SK-N-SH (cell line): ENCODE measurements around the gene HS3ST3A1. TPM values are rescaled to one million over a fixed set of nuclear protein-coding genes. Genes with fewer than 3 reads are reported as not detected.
A peak's percentile ranks its signal among the peaks of the same experiment; 100 is the strongest.

Experiments
- CTCF ChIA-PET: fragments of 300-600, 350-600 bp; formaldehyde crosslinking; extraction: SDS; loops from one replicate; lab custom pipeline; 2021; lab: Yijun Ruan, JAX
- POLR2A ChIA-PET: fragments of 350-600 bp; sonication (Branson Sonifier 250); formaldehyde crosslinking; extraction: SDS; loops from one replicate; lab custom pipeline; 2020; ENCODE audit warnings: antibody characterized with exemption, inconsistent platforms; lab: Yijun Ruan, JAX
- DNase-seq: peaks from one replicate; pipeline ENCODE4 v3.0.0; 2012
- H2AFZ ChIP-seq: fragments of 200-600 bp; sonication (generic); 2 replicates; pipeline ENCODE4 v1.8.1; 2016; ENCODE audit warnings: antibody characterized with exemption, mild to moderate bottlenecking, low read depth
- H3F3A ChIP-seq: fragments of 200-600 bp; sonication (generic); replicated peaks from 2 replicates; pipeline ENCODE3; 2016; ENCODE audit warnings: antibody characterized with exemption, mild to moderate bottlenecking; ENCODE audit not compliant: insufficient read depth
- H3K27ac ChIP-seq, 2 experiments: fragments of 200-500 bp in 1 of 2; fragments of 200-600 bp in 1 of 2; sonication (Bioruptor generic) in 1 of 2; sonication (generic), shearing (Covaris generic) in 1 of 2; 2 replicates each; pipeline versions ENCODE4 v1.5.1 to v1.6.1; 2014 to 2016; ENCODE audit warnings: low read depth in 2 of 2, inconsistent platforms in 1 of 2, low read length in 1 of 2, mild to moderate bottlenecking in 1 of 2, mixed read lengths in 1 of 2
- H3K27me3 ChIP-seq: fragments of 200-600 bp; sonication (generic), shearing (Covaris generic); 2 replicates; pipeline ENCODE4 v1.6.1; 2016; ENCODE audit warnings: mixed run types; ENCODE audit not compliant: insufficient read depth
- H3K36me3 ChIP-seq, 2 experiments: fragments of 200-500 bp in 1 of 2; fragments of 200-600 bp in 1 of 2; sonication (Bioruptor generic) in 1 of 2; sonication (generic) in 1 of 2; replicated peaks in 1 of 2; 2 replicates each; pipeline versions ENCODE3 to v1.5.1; 2014 to 2016; ENCODE audit warnings: low read length in 1 of 2, mild to moderate bottlenecking in 1 of 2; ENCODE audit not compliant: insufficient read depth in 2 of 2, control insufficient read depth in 1 of 2
- H3K4me1 ChIP-seq, 2 experiments: fragments of 200-500 bp in 1 of 2; fragments of 200-600 bp in 1 of 2; sonication (Bioruptor generic) in 1 of 2; sonication (generic), shearing (Covaris generic) in 1 of 2; 2 replicates each; pipeline versions ENCODE4 v1.5.1 to v1.6.1; 2014 to 2016; ENCODE audit warnings: low read depth in 1 of 2, low read length in 1 of 2, mixed run types in 1 of 2; ENCODE audit not compliant: insufficient read depth in 2 of 2, control insufficient read depth in 1 of 2
- H3K4me2 ChIP-seq: fragments of 200-600 bp; sonication (generic), shearing (Covaris generic); 2 replicates; pipeline ENCODE4 v1.6.1; 2017; ENCODE audit warnings: mixed run types
- H3K4me3 ChIP-seq, 2 experiments: fragments of 200-500 bp in 1 of 2; fragments of 200-600 bp in 1 of 2; sonication (Bioruptor generic) in 1 of 2; sonication (generic), shearing (Covaris generic) in 1 of 2; 2 replicates each; pipeline versions ENCODE4 v1.5.1 to v1.8.1; 2014 to 2016; ENCODE audit warnings: low read depth in 2 of 2, inconsistent platforms in 1 of 2, low read length in 1 of 2, mild to moderate bottlenecking in 1 of 2, mixed read lengths in 1 of 2, moderate library complexity in 1 of 2
- H3K79me2 ChIP-seq: fragments of 200-600 bp; sonication (generic); 2 replicates; pipeline ENCODE4 v1.8.1; 2017; ENCODE audit warnings: mild to moderate bottlenecking; ENCODE audit not compliant: insufficient read depth
- H3K9ac ChIP-seq: fragments of 200-600 bp; sonication (generic); 2 replicates; pipeline ENCODE4 v1.6.1; 2017; ENCODE audit warnings: mixed run types
- H3K9me2 ChIP-seq: fragments of 200-600 bp; sonication (generic); 2 replicates; pipeline ENCODE4 v1.6.1; 2017; ENCODE audit warnings: mixed run types
- H3K9me3 ChIP-seq: fragments of 200-600 bp; sonication (generic); 2 replicates; pipeline ENCODE4 v1.6.1; 2017; ENCODE audit warnings: mixed run types, mild to moderate bottlenecking, moderate library complexity
- H4K20me1 ChIP-seq: fragments of 200-600 bp; sonication (generic); 2 replicates; pipeline ENCODE4 v1.6.1; 2017; ENCODE audit warnings: mild to moderate bottlenecking, mixed run types; ENCODE audit not compliant: insufficient read depth
- EP300 ChIP-seq, 2 experiments: IDR thresholded peaks; 2 replicates each; pipeline versions ENCODE4 v1.4.0 to v1.6.1; 2012; ENCODE audit warnings: borderline replicate concordance in 1 of 2, low read depth in 1 of 2, low read length in 1 of 2
- MEF2A ChIP-seq: IDR thresholded peaks from 2 replicates; pipeline ENCODE4 v1.4.0; 2012; ENCODE audit warnings: low read depth, borderline replicate concordance
- NFIC ChIP-seq: IDR thresholded peaks from 2 replicates; pipeline ENCODE4 v1.4.0; 2012; ENCODE audit warnings: borderline replicate concordance
- PBX3 ChIP-seq: IDR thresholded peaks from 2 replicates; pipeline ENCODE4; 2012
- REST ChIP-seq: IDR thresholded peaks from 2 replicates; pipeline ENCODE4 v1.6.1; 2012; ENCODE audit warnings: mild to moderate bottlenecking, low read depth, low read length, moderate library complexity
- RXRA ChIP-seq: IDR thresholded peaks from 2 replicates; pipeline ENCODE4 v1.4.0; 2012; ENCODE audit warnings: low read depth, mild to moderate bottlenecking, borderline replicate concordance
- TAF1 ChIP-seq: IDR thresholded peaks from 2 replicates; pipeline ENCODE4 v1.6.1; 2012; ENCODE audit warnings: low read depth, mild to moderate bottlenecking, low read length, moderate library complexity, borderline replicate concordance
- TCF12 ChIP-seq: IDR thresholded peaks from 2 replicates; pipeline ENCODE4 v1.4.0; 2012
- YY1 ChIP-seq: IDR thresholded peaks from 2 replicates; pipeline ENCODE4 v1.4.0; 2012; ENCODE audit warnings: low read depth, mild to moderate bottlenecking
- ZBTB33 ChIP-seq: IDR thresholded peaks from 2 replicates; pipeline ENCODE4 v1.4.0; 2012; ENCODE audit warnings: low read depth, borderline replicate concordance
- WGBS: methylation state at CpG from one replicate; pipeline ENCODE4 v1.1.6; 2017; ENCODE audit warnings: low lambda C conversion rate; 5-methylcytosine and 5-hydroxymethylcytosine counted together
- polyA plus RNA-seq, 3 experiments: library from polyadenylated mRNA; depleted of rRNA; stranded (reverse); fragments of >200 nt; gene quantifications; 2 replicates each; pipeline ENCODE4 v1.2.3, GENCODE V29; 2012

HS3ST3A1 gene
- polyA plus RNA-seq, 1 of the 3 experiments (the other 2 are of a cell fraction): 22.6 TPM

GRCh38 chr17:13582776-13583547 is 18.8 kb downstream of the HS3ST3A1 start (continued):
- TF ChIP-seq ZBTB33 (no peak), MEF2A (no peak), RXRA (no peak), YY1 (no peak), TCF12 (0 out of 2 replicates have a peak, but pooled peaks have one; percentile 16)

- Histone ChIP-seq H3K27ac (peak overlapping the region; percentile 31 to 55; a peak in 3 of 4 replicates), H3K4me2 (peak overlapping the region; percentile 54), H3K4me3 (no peak overlapping the region; a peak in 1 of 4 replicates)
Observed at GRCh38 chr17:13581925-13582324, 19.8 kb downstream of the HS3ST3A1 start.

More at GRCh38 chr17:13581925-13582324, 19.8 kb downstream of the HS3ST3A1 start:
- POLR2A ChIA-PET: no interaction called here
- WGBS: 30% methylated on average over 3 of the region's 3 CpGs
- no peaks in the 10 kb centered on the region for H3K27me3 ChIP-seq
- DNase-seq: no peak
- H2AFZ ChIP-seq: no peak overlapping the region
- no peak overlapping the region for H3K9ac ChIP-seq
- H3K9me3 ChIP-seq: no peaks in the 10 kb centered on the region
- peaks cover 0 to 4% of the 10 kb centered on the region in 2 experiments for H3K36me3 ChIP-seq
- no peaks in the 10 kb centered on the region for H4K20me1 ChIP-seq
- no peaks in the 10 kb centered on the region for H3K9me2 ChIP-seq
- peaks cover 98% of the 10 kb centered on the region for H3K79me2 ChIP-seq
- peaks cover 0 to 15% of the 10 kb centered on the region in 2 experiments; a peak in 1 of 4 replicates for H3K4me1 ChIP-seq
- TF ChIP-seq NFIC (0 out of 2 replicates have a peak, but pooled peaks have one; percentile 9), PBX3 (peak; percentile 42), RXRA (peak; percentile 51; the same call in 1 of the 2 replicates), REST (no peak), TAF1 (no peak), EP300 (IDR thresholded peaks at IDR 0.05; ENCODE audit: borderline replicate concordance in 1 of 2, low read depth in 1 of 2, low read length in 1 of 2) (0 out of 4 replicates have a peak, but pooled peaks of 1 of the 2 experiments have one; percentile 18)
- CTCF ChIA-PET: interaction anchor here (2.3 kb wide), 1 partner anchor 13 kb away, joined by 11 read pairs; no protein-coding TSS in a partner anchor
- peaks cover 24% of the 10 kb centered on the region for H3F3A ChIP-seq
